Lower leg skin (tissue), 4 donors: ENCODE measurements around the gene STARD13. TPM values are rescaled to one million over a fixed set of nuclear protein-coding genes. Genes with fewer than 3 reads are reported as not detected.
A peak's percentile ranks its signal among the peaks of the same experiment; 100 is the strongest.

Source experiments
- DNase-seq, 2 donors: peaks; one replicate each; pipeline ENCODE4 v3.0.0-alpha.2; 2019; ENCODE audit warnings: low spot score in 2 of 2
- H3K4me3 ChIP-seq: fragments of 200-600 bp; sonication (generic); 2 replicates; pipeline ENCODE4 v1.5.1; 2017; ENCODE audit warnings: mild to moderate bottlenecking, low read depth; ENCODE audit not compliant: poor library complexity, severe bottlenecking
- CTCF ChIP-seq, 3 donors: fragments of 450-650 bp; IDR thresholded peaks; one replicate each; pipeline ENCODE4 v1.5.1; 2016; ENCODE audit warnings: antibody characterized with exemption in 3 of 3, mild to moderate bottlenecking in 3 of 3, moderate library complexity in 2 of 3
- POLR2A ChIP-seq, 2 donors: fragments of 450-650 bp; IDR thresholded peaks; one replicate each; pipeline ENCODE4 v1.6.1; 2016 to 2017; ENCODE audit warnings: antibody characterized with exemption in 2 of 2, mild to moderate bottlenecking in 1 of 2, moderate library complexity in 1 of 2
- WGBS, 2 donors: methylation state at CpG; one replicate each; pipeline ENCODE4 v1.1.5; 2018; 5-methylcytosine and 5-hydroxymethylcytosine counted together
- intact Hi-C: fragments of 100-400 bp; cut with DNase I; formaldehyde crosslinking; loops from one replicate; pipeline ENCODE4 v1.15.0; 2023; ENCODE audit warnings: low total_unique reads
- total RNA-seq, 4 donors: library from RNA; depleted of rRNA; stranded (reverse); fragments of >200 nt; gene quantifications; one replicate each; pipeline ENCODE4 v1.1.0, GENCODE V29; 2016

Gene STARD13
- total RNA-seq, 4 donors from 2014 or later = 15.7 to 22.5 (median 19.6) TPM

- H3K4me3 ChIP-seq = no peak overlapping the region
- no peak for DNase-seq
- WGBS, 2 donors = 67 to 76% methylated on average over 2 of the region's 2 CpGs
- intact Hi-C loops = no loop called here
- TF ChIP-seq POLR2A (IDR thresholded peaks at IDR 0.05) = no peak
Measured at GRCh38 chr13:33232883-33233282, 52.7 kb downstream of the STARD13 start.

- no peak overlapping the region for H3K4me3 ChIP-seq
- TF ChIP-seq POLR2A (IDR thresholded peaks at IDR 0.05) (no peak), CTCF (IDR thresholded peaks at IDR 0.05) (no peak)
- DNase-seq = no peak
- intact Hi-C loops = no loop called here
- WGBS, 2 donors = 91 to 98% methylated on average over 4 of the region's 4 CpGs
Measured at GRCh38 chr13:33231339-33231738, 54.2 kb downstream of the STARD13 start.

DNA sequence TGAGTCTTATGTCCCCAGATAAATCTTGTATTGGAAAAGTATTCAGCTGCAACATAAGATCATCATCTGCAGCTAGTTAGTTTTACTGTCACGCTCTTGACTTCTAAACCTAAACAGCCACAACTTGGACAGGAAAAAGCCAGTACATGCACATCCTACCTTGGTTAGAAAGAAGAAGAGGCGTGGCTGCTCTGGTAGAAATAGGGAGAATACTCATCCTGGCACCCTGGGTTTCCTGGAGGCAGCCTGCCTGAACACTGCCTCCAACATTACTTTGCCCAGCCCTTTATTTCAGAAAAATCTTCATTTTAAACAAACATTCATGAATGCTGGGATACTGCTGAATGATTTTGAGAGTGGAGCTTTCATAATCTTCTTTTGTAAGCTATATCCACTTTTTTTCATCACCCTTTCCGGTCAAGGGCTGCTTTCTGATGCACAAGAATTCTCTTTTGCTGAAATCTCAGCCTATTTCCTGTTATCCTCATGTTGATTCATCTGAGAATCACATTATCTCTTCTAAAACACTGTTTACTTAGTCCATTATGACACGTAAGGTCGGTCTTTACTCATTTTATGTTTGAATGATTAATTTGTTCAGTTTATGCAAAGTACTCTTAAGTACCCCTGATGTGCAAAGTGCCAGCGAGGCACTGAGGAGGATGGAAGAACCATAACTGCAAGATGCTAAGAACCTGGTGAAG lies 55.2 kb downstream of the STARD13 start:
- WGBS, 2 donors = 48 to 51% methylated on average over 6 of the region's 6 CpGs
- intact Hi-C loops = no loop called here
- TF ChIP-seq CTCF (IDR thresholded peaks at IDR 0.05) (no peak), POLR2A (IDR thresholded peaks at IDR 0.05) (no peak)

GRCh38 chr13:33229446-33230177 lies 55.9 kb downstream of the STARD13 start:
- 51 to 57% methylated on average over 10 of the region's 10 CpGs for WGBS, 2 donors
- no peak overlapping the region for H3K4me3 ChIP-seq
- TF ChIP-seq CTCF (IDR thresholded peaks at IDR 0.05) (no peak), POLR2A (IDR thresholded peaks at IDR 0.05) (no peak)
- DNase-seq = no peak
- intact Hi-C loops = no loop called here

More for the DNA sequence above, 55.2 kb downstream of the STARD13 start:
- DNase-seq = no peak
- H3K4me3 ChIP-seq = no peak overlapping the region

- no peak overlapping the region for H3K4me3 ChIP-seq
- WGBS, 2 donors = 38 to 45% methylated on average over 12 of the region's 12 CpGs
- no peak for DNase-seq
- TF ChIP-seq CTCF (IDR thresholded peaks at IDR 0.05) (peak in 1 of 3 donors; percentile 87), POLR2A (IDR thresholded peaks at IDR 0.05) (no peak)
- intact Hi-C loops = no loop called here
Measured at GRCh38 chr13:33228648-33229445, 56.7 kb downstream of the STARD13 start.
